ENCODE data around the gene CYP8B1.

CYP8B1 gene

DNA sequence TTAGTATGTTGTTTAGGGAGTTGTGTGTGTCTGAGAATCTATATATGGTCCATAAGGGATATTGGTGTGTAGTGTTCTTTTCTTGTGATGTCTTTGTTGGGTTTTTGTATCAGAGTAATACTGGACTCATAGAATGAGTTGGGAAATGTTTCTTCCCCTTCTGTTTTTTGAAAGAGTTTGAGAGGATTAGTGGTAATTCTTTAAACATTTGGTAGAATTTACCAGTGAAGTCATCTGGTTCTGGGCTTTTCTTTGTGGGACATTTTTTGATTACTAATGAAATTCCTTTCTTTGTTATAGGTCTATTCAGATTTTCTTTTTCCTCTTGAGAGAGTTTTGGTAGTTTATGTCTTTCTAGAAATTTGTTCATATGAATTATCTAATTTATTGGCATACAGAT, 49.5 kb downstream of the CYP8B1 start:
- DNase-seq (ENCODE audit: low read depth), result no peak

DNA sequence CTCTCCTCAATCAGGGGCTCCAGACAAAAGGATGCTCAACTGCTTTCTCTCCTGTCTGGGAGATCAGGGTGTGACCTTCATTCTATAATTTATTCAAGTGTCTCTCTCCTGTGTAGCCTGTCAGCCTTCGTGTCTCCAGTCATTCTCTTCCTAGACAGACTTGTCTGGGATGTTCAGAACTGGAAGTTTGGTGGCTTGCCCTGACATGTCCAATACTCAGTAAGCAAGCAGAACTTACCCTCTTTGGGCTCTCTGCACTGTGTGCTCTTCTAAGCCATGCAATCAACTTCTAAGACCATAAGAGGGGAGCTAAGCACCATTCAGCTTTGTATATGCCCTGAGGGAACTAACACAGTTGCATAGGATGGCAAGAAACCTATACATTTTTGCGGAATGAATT, 52.3 kb downstream of the CYP8B1 start:
- DNase-seq (ENCODE audit: low read depth), result no peak

DNA sequence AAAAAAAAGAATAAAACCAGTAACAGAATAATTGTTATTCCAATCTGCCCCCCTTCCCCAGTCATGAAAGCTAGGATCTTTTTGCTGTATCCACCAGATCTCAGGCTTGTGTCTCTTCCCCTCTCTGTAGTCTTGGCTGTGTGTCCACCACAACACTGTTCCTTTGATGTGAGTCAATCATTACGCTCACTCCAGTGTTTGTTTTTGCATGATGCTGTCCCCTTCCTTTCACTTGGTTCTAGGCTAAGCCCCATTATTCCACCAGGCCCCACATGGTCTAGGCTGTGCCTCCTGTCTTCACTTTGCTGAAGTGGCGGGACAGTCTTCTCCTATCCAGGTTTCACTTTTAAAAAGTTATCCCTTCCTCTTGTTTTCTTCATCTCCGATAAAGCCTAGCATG, 52.9 kb downstream of the CYP8B1 start:
- no peak for DNase-seq (ENCODE audit: low read depth)
